BLaER1 (cell line): ENCODE results near the gene CDCA4.

ENCODE experiments used
- H3K27ac ChIP-seq: shearing (Covaris generic); formaldehyde crosslinking; 2 replicates; pipeline ENCODE4 v1.8.1; 2022
- H3K27me3 ChIP-seq: shearing (Covaris generic); formaldehyde crosslinking; 2 replicates; pipeline ENCODE4 v1.8.1; 2022
- H3K36me3 ChIP-seq: shearing (Covaris generic); formaldehyde crosslinking; 2 replicates; pipeline ENCODE4 v1.8.1; 2022
- H3K4me1 ChIP-seq: shearing (Covaris generic); formaldehyde crosslinking; 2 replicates; pipeline ENCODE4 v1.8.1; 2022
- H3K4me2 ChIP-seq: shearing (Covaris generic); formaldehyde crosslinking; 2 replicates; pipeline ENCODE4 v1.8.1; 2022
- H3K4me3 ChIP-seq: shearing (Covaris generic); formaldehyde crosslinking; 2 replicates; pipeline ENCODE4 v1.8.1; 2022
- H3K9ac ChIP-seq: shearing (Covaris generic); formaldehyde crosslinking; 2 replicates; pipeline ENCODE4 v1.8.1; 2022
- H3K9me3 ChIP-seq: shearing (Covaris generic); formaldehyde crosslinking; 2 replicates; pipeline ENCODE4 v1.8.1; 2022
- H4K20me1 ChIP-seq: shearing (Covaris generic); formaldehyde crosslinking; 2 replicates; pipeline ENCODE4 v1.8.1; 2022
- Cebpa-rat ChIP-seq: shearing (Covaris generic); IDR thresholded peaks from 2 replicates; pipeline ENCODE4 v1.8.1; 2022

CDCA4 gene

DNA sequence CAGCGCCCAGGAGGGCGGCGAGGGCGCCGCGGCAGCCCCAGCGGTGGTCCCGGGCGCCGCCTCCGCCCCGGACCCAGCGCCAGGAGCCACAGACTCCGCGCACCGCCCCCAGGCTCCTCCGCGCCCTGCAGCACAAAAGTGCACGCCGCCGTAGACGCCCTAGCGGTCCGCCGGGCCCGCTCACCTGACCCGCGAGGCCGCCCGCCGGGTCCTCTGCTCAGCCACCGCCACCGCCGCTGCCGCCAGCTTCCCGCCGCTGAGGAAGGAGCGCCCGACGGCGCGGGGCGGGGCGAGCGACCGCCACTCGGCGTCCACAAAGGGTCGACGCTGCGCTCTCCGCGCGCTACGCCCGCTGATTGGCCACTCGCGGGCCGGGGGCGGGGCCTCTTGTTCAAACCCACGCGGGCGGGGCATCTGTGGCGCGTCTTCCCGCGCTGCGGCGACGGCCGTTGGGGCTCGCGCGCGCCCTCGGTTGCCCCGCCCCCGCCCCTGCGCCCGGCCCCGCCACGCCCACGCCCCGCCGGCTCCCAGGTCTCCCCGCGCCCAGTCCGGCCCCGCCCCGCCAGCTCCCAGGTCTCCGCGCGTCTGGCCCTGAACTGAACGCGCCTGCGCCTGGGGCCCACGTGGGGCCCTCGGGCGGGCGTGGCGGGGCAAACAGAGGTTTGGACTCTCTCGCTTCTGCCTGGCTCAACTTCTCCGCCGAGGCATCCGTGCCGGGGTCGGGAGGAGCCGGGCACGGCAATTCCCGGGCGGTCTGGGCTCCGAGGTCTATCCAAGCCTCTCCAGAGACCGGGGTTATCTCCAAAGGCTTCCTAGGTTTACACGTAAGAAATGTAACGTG is at the start of gene CDCA4:
Gene CDCA4, minus strand, starts transcription at position 269 of the 841 bp plus-strand sequence. CDS start 9,154 bp downstream, outside the sequence.
- H3K27ac ChIP-seq: peak within 1 kb of the TSS; percentile 98
- peaks cover 87% of the 10 kb centered on the region for H3K4me1 ChIP-seq
- no peak for TF ChIP-seq Cebpa-rat
- H3K9ac ChIP-seq: peak within 1 kb of the TSS; percentile 98
- peak within 1 kb of the TSS; percentile 83 for H3K4me3 ChIP-seq
- H4K20me1 ChIP-seq: peaks cover 47% of the 10 kb centered on the region
- peaks cover 22% of the 10 kb centered on the region for H3K36me3 ChIP-seq
- H3K4me2 ChIP-seq: peak within 1 kb of the TSS; percentile 99
- H3K27me3 ChIP-seq: no peaks in the 10 kb centered on the region
- no peaks in the 10 kb centered on the region for H3K9me3 ChIP-seq

DNA sequence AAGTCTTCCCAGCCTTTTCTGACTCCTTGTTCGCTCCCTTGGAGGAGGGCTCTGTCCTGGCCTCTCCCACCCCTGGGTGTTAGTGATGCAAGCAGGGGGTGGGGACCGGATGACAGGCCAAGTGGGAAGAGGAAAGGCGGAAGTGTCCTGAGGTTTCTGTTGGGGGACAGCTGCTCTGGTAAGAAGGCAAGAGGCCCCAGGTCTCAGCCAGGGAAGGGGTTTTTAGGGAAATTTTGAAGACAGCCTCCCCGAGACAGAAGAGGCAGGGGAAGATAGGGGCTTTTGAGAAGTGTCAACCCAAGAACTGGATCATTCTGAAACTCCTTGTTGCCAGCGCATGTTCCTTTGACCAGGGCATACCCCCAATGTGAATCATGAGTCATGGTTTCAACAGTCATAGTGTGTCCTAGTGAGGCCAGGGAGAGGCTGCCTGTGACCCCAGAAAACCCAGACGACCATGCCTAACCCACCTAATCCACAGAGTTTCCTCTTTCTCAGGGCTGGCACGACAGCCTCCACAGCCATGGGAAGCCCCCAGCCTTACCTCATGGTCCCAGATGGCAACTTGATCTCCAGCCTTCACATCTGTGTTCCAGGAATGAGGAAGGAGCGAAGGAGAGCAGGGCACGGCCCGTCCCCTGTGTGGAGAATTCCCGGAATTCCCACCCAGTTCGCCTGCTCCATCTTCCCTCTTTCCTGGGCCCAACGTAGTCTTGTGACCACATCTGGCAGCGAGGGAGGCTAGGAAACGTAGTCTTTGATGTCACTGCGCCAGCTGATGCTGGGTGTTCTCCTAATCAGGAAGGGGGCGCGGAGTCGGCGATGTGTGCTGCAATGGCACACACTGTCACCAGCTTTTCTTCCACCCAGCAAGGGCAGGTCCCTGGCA is 49.2 kb upstream of the CDCA4 start:
- peak overlapping the region; percentile 60 for H3K27ac ChIP-seq
- peaks cover 96% of the 10 kb centered on the region for H3K4me1 ChIP-seq
- H3K4me3 ChIP-seq: no peak overlapping the region
- H3K9ac ChIP-seq: peak overlapping the region; percentile 38; the same call in 1 of the 2 replicates
- no peaks in the 10 kb centered on the region for H3K9me3 ChIP-seq
- peak overlapping the region; percentile 95 for H3K4me2 ChIP-seq
- H4K20me1 ChIP-seq: no peaks in the 10 kb centered on the region
- H3K36me3 ChIP-seq: no peaks in the 10 kb centered on the region
- no peaks in the 10 kb centered on the region for H3K27me3 ChIP-seq
- no peak for TF ChIP-seq Cebpa-rat

DNA sequence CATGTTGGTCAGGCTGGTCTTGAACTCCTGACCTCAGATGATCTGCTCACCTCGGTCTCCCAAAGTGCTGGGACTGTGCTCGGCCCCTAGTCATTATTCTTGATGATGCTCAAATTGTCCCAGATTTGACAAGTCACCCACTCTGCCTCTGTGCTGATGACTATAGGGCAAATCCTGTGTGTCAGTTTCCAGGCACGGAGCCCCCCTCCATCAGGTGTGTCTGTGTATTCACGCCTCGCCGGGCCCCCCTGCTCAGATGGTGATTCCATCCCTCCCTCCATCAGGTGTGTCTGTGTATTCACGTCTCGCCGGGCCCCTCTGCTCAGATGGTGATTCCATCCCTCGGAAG is 48.6 kb upstream of the CDCA4 start:
- peak overlapping the region; percentile 95 for H3K4me2 ChIP-seq
- no peak overlapping the region for H3K4me3 ChIP-seq

DNA sequence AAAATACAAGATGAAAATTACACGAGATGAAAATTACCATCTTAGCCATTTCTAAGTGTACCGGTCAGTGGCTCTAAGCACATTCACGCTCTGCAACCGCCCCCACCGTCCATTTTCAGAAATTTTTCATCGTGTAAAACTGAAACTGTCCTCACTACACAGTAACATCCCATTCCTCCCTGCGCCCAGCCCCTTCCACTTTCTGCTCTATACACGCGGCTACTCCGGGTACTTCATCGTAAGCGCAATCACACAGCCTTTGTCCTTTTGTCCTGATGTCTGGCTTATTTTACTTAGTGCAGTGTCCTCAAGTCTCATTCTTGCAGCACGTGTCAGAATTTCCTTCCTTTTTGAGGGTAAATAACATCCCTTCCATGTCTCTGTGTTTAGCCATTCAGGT is 47.9 kb upstream of the CDCA4 start:
- 0 out of 2 replicates have a peak overlapping the region, but pooled peaks have one; percentile 95 for H3K4me2 ChIP-seq
- H3K4me3 ChIP-seq: no peak overlapping the region
- H3K9me3 ChIP-seq: no peaks in the 10 kb centered on the region
- H3K27me3 ChIP-seq: no peaks in the 10 kb centered on the region
- no peak overlapping the region for H3K27ac ChIP-seq
- H4K20me1 ChIP-seq: no peaks in the 10 kb centered on the region
- H3K36me3 ChIP-seq: no peaks in the 10 kb centered on the region
- no peak for TF ChIP-seq Cebpa-rat
- H3K9ac ChIP-seq: no peak overlapping the region
- H3K4me1 ChIP-seq: peaks cover 97% of the 10 kb centered on the region

More for the DNA sequence above, 48.6 kb upstream of the CDCA4 start:
- no peaks in the 10 kb centered on the region for H3K36me3 ChIP-seq
- no peak overlapping the region for H3K9ac ChIP-seq
- no peaks in the 10 kb centered on the region for H3K9me3 ChIP-seq
- peaks cover 97% of the 10 kb centered on the region for H3K4me1 ChIP-seq
- peak overlapping the region; percentile 60; the same call in 1 of the 2 replicates for H3K27ac ChIP-seq
- H3K27me3 ChIP-seq: no peaks in the 10 kb centered on the region
- no peaks in the 10 kb centered on the region for H4K20me1 ChIP-seq
- no peak for TF ChIP-seq Cebpa-rat

DNA sequence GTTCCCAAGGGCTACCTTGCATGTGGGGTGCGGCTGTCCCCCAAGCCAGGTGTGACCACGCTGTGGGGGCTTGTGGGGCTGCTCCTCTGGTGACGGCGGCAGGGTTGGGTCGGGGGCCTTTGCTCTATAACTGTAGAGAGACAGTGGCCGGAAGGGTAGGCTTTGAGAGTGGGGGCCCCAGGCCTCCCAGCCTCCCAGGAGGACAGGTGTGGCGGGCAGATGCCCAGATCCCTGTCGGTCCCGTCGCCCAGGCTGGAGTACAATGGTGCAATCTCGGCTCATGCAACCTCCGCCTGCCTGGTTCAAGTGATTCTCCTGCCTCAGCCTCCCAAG is 47.1 kb upstream of the CDCA4 start:
- Histone ChIP-seq H3K4me1 (peaks cover 97% of the 10 kb centered on the region), H4K20me1 (no peaks in the 10 kb centered on the region), H3K36me3 (no peaks in the 10 kb centered on the region), H3K27ac (peak overlapping the region; percentile 96), H3K9ac (no peak overlapping the region), H3K27me3 (no peaks in the 10 kb centered on the region), H3K4me2 (peak overlapping the region; percentile 100), H3K4me3 (no peak overlapping the region), H3K9me3 (no peaks in the 10 kb centered on the region)
- no peak for TF ChIP-seq Cebpa-rat

DNA sequence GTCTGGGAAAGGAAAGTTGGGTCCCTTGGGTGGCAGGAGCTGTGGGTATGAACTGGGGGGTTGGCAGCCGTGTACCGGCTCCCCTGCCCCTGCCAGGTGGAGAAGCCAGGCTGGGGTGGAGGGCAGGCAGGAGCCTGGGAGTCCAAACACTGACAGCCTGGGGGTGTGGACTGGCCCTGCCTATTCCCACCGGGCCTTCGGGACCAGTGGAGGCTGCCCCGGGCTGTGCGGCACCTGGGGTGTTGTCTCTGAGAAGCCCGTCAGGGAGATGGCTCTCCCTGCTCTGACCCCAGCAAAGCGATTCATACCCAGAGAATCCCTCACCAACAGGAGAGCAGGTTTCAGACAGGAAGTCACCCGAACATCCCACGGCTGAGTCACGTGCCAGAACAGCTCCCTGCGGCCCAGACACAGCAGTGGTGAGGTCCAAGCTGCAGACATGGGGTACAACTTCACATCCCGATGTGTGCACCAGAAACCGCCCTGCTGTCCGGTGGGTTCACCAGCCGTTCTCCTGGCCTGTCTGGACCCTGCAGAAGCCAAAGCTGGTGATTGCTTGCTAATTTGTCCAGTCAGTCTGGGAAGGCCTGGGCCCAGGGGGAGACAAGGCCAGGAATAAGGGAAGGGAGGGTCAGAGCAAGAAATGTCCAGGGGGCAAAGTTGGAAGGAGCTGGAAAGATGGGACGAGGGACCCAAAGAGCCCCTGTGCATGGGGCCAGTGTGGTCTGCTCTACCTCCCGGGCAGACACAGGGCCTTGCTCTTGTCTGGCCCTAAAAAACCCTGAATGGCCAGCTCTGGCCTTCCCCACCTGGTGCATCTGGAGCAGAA is 46.5 kb upstream of the CDCA4 start:
- no peaks in the 10 kb centered on the region for H3K9me3 ChIP-seq
- H4K20me1 ChIP-seq: 0 out of 2 replicates have a peak, but pooled peaks cover 1% of the 10 kb centered on the region
- peaks cover 97% of the 10 kb centered on the region for H3K4me1 ChIP-seq
- H3K36me3 ChIP-seq: no peaks in the 10 kb centered on the region
- 0 out of 2 replicates have a peak overlapping the region, but pooled peaks have one; percentile 76 for H3K4me3 ChIP-seq
- no peaks in the 10 kb centered on the region for H3K27me3 ChIP-seq
- no peak for TF ChIP-seq Cebpa-rat
- peak overlapping the region; percentile 88 for H3K9ac ChIP-seq
- peak overlapping the region; percentile 100 for H3K4me2 ChIP-seq
- H3K27ac ChIP-seq: peak overlapping the region; percentile 96

DNA sequence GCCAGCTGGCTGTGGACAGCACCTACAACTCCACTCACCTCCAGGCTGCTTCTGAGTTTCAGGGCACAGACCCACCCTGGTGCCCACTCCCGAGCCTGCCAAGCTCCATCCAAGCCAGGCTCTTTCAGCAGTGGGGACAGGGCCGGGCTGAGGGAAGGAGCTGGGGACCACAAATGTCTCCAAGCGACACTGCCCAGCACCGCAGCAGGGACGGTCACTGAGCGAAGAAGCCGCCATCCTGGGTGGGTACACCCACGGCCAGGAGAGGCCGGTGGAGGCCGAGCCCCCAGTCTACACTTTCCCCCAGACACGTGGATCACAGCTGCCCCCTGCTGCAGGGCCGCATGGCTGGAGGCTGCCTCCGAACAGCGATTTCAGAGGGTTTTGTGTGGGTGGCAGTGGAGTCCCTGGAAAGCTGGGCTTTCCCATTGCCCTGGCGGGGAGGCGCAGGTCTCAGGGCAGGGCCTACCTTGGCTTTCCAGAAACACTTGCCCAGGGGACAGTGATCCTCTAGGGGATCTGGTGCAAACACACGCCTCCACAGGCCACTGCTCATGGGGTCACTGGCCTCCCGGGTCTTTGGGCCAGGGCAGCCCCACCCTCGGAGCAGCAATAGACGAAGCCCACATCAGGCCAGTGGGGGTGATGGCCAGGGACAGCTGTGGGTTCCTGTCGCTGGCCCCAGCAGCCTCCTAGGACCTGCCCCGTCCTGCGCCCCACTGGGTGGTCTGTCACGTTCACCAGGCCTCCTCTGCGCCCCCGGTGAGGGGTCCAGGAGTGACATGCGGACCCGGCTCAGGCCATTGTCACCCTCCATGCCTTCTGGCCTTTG is 45.6 kb upstream of the CDCA4 start:
- peak overlapping the region; percentile 96 for H3K27ac ChIP-seq
- peak overlapping the region; percentile 100 for H3K4me2 ChIP-seq
- no peaks in the 10 kb centered on the region for H3K36me3 ChIP-seq
- TF ChIP-seq Cebpa-rat: no peak
- H3K4me3 ChIP-seq: peak overlapping the region; percentile 76
- no peaks in the 10 kb centered on the region for H3K9me3 ChIP-seq
- peaks cover 97% of the 10 kb centered on the region for H3K4me1 ChIP-seq
- H3K27me3 ChIP-seq: no peaks in the 10 kb centered on the region
- H3K9ac ChIP-seq: peak overlapping the region; percentile 88
- peaks cover 10% of the 10 kb centered on the region; the same call in 1 of the 2 replicates for H4K20me1 ChIP-seq

DNA sequence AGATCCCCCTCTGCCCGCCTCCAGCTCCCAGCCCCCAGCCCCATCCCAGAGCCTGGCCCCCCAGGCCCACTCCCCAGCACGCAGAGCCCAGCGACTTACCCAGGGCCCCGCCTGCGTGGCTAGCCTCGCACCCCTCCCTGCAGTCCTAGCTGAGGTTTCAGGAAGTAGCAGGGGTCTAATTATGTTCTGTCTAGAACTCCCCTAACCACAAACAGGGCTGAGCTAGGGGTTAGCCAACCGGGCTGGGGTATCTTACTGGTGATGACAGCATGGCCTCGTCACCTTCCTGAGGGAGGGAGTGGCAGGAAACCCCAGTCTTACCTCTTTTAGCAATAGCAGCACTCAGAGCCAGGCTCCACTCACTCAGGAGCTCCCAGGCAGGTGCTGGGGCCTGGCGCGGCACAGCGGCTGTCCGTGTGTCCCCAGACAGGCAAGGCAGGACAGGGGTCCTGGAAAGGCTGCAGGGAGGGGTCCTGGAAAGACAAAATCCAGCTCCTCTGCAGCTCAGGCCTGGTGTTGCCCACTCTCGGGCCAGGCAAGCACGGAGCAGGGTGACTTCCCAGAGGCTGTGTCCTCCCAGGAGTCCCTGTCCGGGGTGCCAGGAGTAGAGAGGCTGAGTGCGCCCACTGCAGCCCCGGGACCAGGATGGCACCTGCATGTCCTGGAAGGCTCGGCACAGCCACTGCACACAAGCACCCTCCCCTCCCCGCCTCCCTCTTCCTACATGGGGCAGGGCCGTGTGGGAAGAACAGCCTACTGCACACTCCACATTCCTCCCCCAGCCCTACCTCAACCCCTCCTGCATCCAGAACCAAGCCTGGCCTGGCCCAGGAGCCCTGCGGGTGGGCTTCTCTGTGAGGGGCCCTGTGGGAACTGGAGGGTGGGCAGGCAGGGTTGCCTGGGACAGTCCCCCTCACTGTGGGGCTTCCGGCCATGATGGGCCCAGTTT is 44.7 kb upstream of the CDCA4 start, which contains the start of gene GPR132:
Gene GPR132, minus strand, starts transcription at position 151 of the 949 bp plus-strand sequence. CDS start 10,010 bp downstream, outside the sequence.
- TF ChIP-seq Cebpa-rat: peak; percentile 64; the same call in 1 of the 2 replicates
- H3K9ac ChIP-seq: peak within 1 kb of the TSS; percentile 88
- H3K27me3 ChIP-seq: no peaks in the 10 kb centered on the region
- H3K9me3 ChIP-seq: no peaks in the 10 kb centered on the region
- H3K4me1 ChIP-seq: peaks cover 97% of the 10 kb centered on the region
- H3K4me2 ChIP-seq: peak within 1 kb of the TSS; percentile 100
- peaks cover 16% of the 10 kb centered on the region; the same call in 1 of the 2 replicates for H4K20me1 ChIP-seq
- H3K36me3 ChIP-seq: no peaks in the 10 kb centered on the region
- H3K27ac ChIP-seq: peak within 1 kb of the TSS; percentile 96
- peak within 1 kb of the TSS; percentile 76 for H3K4me3 ChIP-seq
